A673 (cell line): ENCODE measurements around the gene ABCA7. TPM values are rescaled to one million over a fixed set of nuclear protein-coding genes. Genes with fewer than 3 reads are reported as not detected.

Experiments used
- BruUV-seq: library from RNA; stranded (reverse); fragments of 400-500 nt; replicated peaks from 2 replicates; lab custom pipeline; 2021; lab: Mats Ljungman, UMichigan
- CTCF ChIA-PET: fragments of 300-600 bp; sonication (Branson Sonifier 250); formaldehyde crosslinking; loops from one replicate; lab custom pipeline; 2022; ENCODE audit warnings: antibody characterized with exemption; lab: Charles Lee
- POLR2A ChIA-PET: fragments of 300-600 bp; sonication (Branson Sonifier 250); formaldehyde crosslinking; loops from one replicate; lab custom pipeline; 2022; ENCODE audit warnings: antibody characterized with exemption; ENCODE audit not compliant: low non-redundant PET; lab: Charles Lee
- DNase-seq: peaks from one replicate; pipeline ENCODE4 v3.0.0-alpha.2; 2015; ENCODE audit warnings: low spot score
- H3K27ac ChIP-seq: fragments of 200-600 bp; sonication (generic); 2 replicates; pipeline ENCODE4 v1.5.1; 2016; ENCODE audit warnings: mixed run types, low read depth, mild to moderate bottlenecking, mixed read lengths, antibody characterized with exemption, low read length; ENCODE audit not compliant: poor library complexity, severe bottlenecking
- H3K27me3 ChIP-seq: fragments of 200-600 bp; sonication (generic); replicated peaks from 2 replicates; pipeline ENCODE4 v1.6.1; 2017; ENCODE audit warnings: mixed run types, low read depth, mild to moderate bottlenecking, mixed read lengths, antibody characterized with exemption, low read length; ENCODE audit not compliant: insufficient read depth, poor library complexity
- H3K36me3 ChIP-seq: fragments of 200-600 bp; sonication (generic); 2 replicates; pipeline ENCODE4 v1.6.1; 2016; ENCODE audit warnings: mixed run types, mild to moderate bottlenecking, mixed read lengths, antibody characterized with exemption, low read length; ENCODE audit not compliant: insufficient read depth, poor library complexity, severe bottlenecking
- H3K4me1 ChIP-seq: fragments of 200-600 bp; sonication (generic); 2 replicates; pipeline ENCODE4 v1.6.1; 2017; ENCODE audit warnings: mixed run types, mild to moderate bottlenecking, mixed read lengths, antibody characterized with exemption, low read length; ENCODE audit not compliant: insufficient read depth, poor library complexity, severe bottlenecking
- H3K4me3 ChIP-seq: fragments of 200-600 bp; sonication (generic); 2 replicates; pipeline ENCODE4 v1.5.1; 2016; ENCODE audit warnings: low read depth, mixed run types, mild to moderate bottlenecking, mixed read lengths, low read length; ENCODE audit not compliant: poor library complexity, severe bottlenecking
- H3K9me3 ChIP-seq: fragments of 200-600 bp; sonication (generic); 2 replicates; pipeline ENCODE4 v1.6.1; 2016; ENCODE audit warnings: mixed run types, low read depth, mild to moderate bottlenecking, mixed read lengths, antibody characterized with exemption, low read length; ENCODE audit not compliant: poor library complexity, severe bottlenecking
- CTCF ChIP-seq: fragments of 300-800, 200-600 bp; sonication (generic); conservative IDR thresholded peaks from 2 replicates; pipeline ENCODE4 v1.5.1; 2017; ENCODE audit warnings: low read depth, mild to moderate bottlenecking, antibody characterized with exemption, low read length, moderate library complexity, mixed read lengths
- EZH2 ChIP-seq: fragments of 200-600 bp; sonication (generic); IDR thresholded peaks from 2 replicates; pipeline ENCODE4 v1.6.1; 2017; ENCODE audit warnings: borderline replicate concordance, low read depth, mild to moderate bottlenecking, mixed read lengths, antibody characterized with exemption, low read length; ENCODE audit not compliant: poor library complexity, severe bottlenecking
- intact Hi-C: fragments of 100-400 bp; cut with micrococcal nuclease; formaldehyde crosslinking; loops from one replicate; pipeline ENCODE4 v1.10.0; 2022; ENCODE audit not compliant: unreplicated experiment
- total RNA-seq: library from RNA; stranded (reverse); gene quantifications from 2 replicates; pipeline ENCODE4 v1.2.3, GENCODE V29; 2021

ABCA7 gene
- total RNA-seq, 1 experiment from 2014 or later = 12.0 TPM

GRCh38 chr19:1040476-1041271, 767 bp downstream of the ABCA7 start:
- no peaks in the 10 kb centered on the region for H3K9me3 ChIP-seq
- no peak for TF ChIP-seq EZH2
- peak; percentile 99 for DNase-seq
- ChIA-PET CTCF (interaction anchor here (0.5 kb wide), 1 partner anchor 153 kb away, joined by 3 read pairs; no protein-coding TSS in a partner anchor), POLR2A (interaction anchor here (0.5 to 0.6 kb wide), 4 partner anchors 9 to 229 kb away, joined by 3 to 8 read pairs (median 4); no protein-coding TSS in a partner anchor)
- intact Hi-C loops = no loop called here
- no TSS peak for BruUV-seq
- H3K27me3 ChIP-seq = no peaks in the 10 kb centered on the region
- H3K4me3 ChIP-seq = peak overlapping the region; percentile 54
- peaks cover 11% of the 10 kb centered on the region for H3K36me3 ChIP-seq
- peak overlapping the region; percentile 73 for H3K27ac ChIP-seq
- peaks cover 31% of the 10 kb centered on the region for H3K4me1 ChIP-seq

GRCh38 chr19:1041272-1041834, 1.4 kb downstream of the ABCA7 start:
- CTCF ChIA-PET = interaction anchor here (0.5 kb wide), 1 partner anchor 153 kb away, joined by 3 read pairs; no protein-coding TSS in a partner anchor
- Histone ChIP-seq H3K9me3 (no peaks in the 10 kb centered on the region), H3K36me3 (peaks cover 6% of the 10 kb centered on the region), H3K27me3 (no peaks in the 10 kb centered on the region), H3K27ac (peak overlapping the region; percentile 73), H3K4me1 (peaks cover 31% of the 10 kb centered on the region), H3K4me3 (peak overlapping the region; percentile 54)
- intact Hi-C loops = no loop called here
- BruUV-seq = no TSS peak
- POLR2A ChIA-PET = interaction anchor here (0.6 kb wide), 2 partner anchors 10 to 12 kb away, joined by 3 to 4 read pairs; no protein-coding TSS in a partner anchor
- no peak for DNase-seq
- TF ChIP-seq EZH2 (no peak), CTCF (no peak)

GRCh38 chr19:1041835-1042685, 2.2 kb downstream of the ABCA7 start:
- intact Hi-C loops = no loop called here
- H3K27me3 ChIP-seq = no peaks in the 10 kb centered on the region
- no TSS peak for BruUV-seq

More at GRCh38 chr19:1041835-1042685, 2.2 kb downstream of the ABCA7 start:
- DNase-seq = peak; percentile 85
- Histone ChIP-seq H3K36me3 (peaks cover 4% of the 10 kb centered on the region), H3K4me1 (peaks cover 31% of the 10 kb centered on the region), H3K27ac (peak overlapping the region; percentile 73), H3K9me3 (no peaks in the 10 kb centered on the region), H3K4me3 (peak overlapping the region; percentile 54)
- TF ChIP-seq EZH2 = no peak
- no peak for TF ChIP-seq CTCF
- ChIA-PET CTCF (no interaction called here), POLR2A (no interaction called here)
